H1 (cell line): Measurements from ENCODE around the gene UPF2. TPM values are rescaled to one million over a fixed set of nuclear protein-coding genes. Genes with fewer than 3 reads are reported as not detected.
"Not testable (repeated sequence)": the region's sequence is repeated elsewhere in the genome, so short reads cannot be mapped to it uniquely, and the experiment has no call there.

ENCODE experiments used
- CTCF ChIA-PET: fragments of 300-600 bp; sonication (Branson Sonifier 250); formaldehyde crosslinking; loops from one replicate; lab custom pipeline; 2021; ENCODE audit not compliant: partially characterized antibody; lab: Charles Lee
- POLR2A ChIA-PET: fragments of 300-600 bp; sonication (Branson Sonifier 250); formaldehyde crosslinking; loops from one replicate; lab custom pipeline; 2021; ENCODE audit warnings: inconsistent platforms; ENCODE audit not compliant: partially characterized antibody; lab: Charles Lee
- DNase-seq, 2 experiments: peaks; one replicate each; pipeline versions ENCODE4 v3.0.0 to v3.0.0-alpha.2; 2010 to 2022; ENCODE audit warnings: low spot score in 2 of 2, low read depth in 1 of 2, mixed read lengths in 1 of 2
- FAIRE-seq: peaks from 2 replicates; lab custom pipeline; 2011; peaks lifted over from hg19 to GRCh38; lab: Jason Lieb, UNC
- H2AFZ ChIP-seq: 2 replicates; pipeline ENCODE4 v1.8.1; 2012; ENCODE audit warnings: low read length, inconsistent platforms
- H2AK5ac ChIP-seq: 2 replicates; pipeline ENCODE4 v1.6.1; 2013; ENCODE audit warnings: low read depth, low read length
- H2BK120ac ChIP-seq: replicated peaks from 2 replicates; pipeline ENCODE3; 2013; ENCODE audit warnings: low read depth, low read length, inconsistent platforms
- H2BK12ac ChIP-seq: 2 replicates; pipeline ENCODE4 v1.6.1; 2013; ENCODE audit warnings: low read depth, low read length
- H2BK15ac ChIP-seq: 2 replicates; pipeline ENCODE4 v1.6.1; 2013; ENCODE audit warnings: low read length
- H2BK20ac ChIP-seq: 2 replicates; pipeline ENCODE4 v1.6.1; 2013; ENCODE audit warnings: low read length
- H2BK5ac ChIP-seq: 2 replicates; pipeline ENCODE4 v1.6.1; 2013; ENCODE audit warnings: low read depth, low read length
- H3K14ac ChIP-seq: 2 replicates; pipeline ENCODE4 v1.6.1; 2013; ENCODE audit warnings: inconsistent platforms; ENCODE audit not compliant: insufficient read length
- H3K18ac ChIP-seq: 2 replicates; pipeline ENCODE4 v1.6.1; 2013; ENCODE audit warnings: low read length; ENCODE audit errors: extremely low read depth
- H3K23ac ChIP-seq: 2 replicates; pipeline ENCODE4 v1.6.1; 2013; ENCODE audit warnings: inconsistent platforms; ENCODE audit not compliant: insufficient read length
- H3K23me2 ChIP-seq: 2 replicates; pipeline ENCODE4 v1.6.1; 2013; ENCODE audit warnings: low read depth, low read length
- H3K27ac ChIP-seq: 2 replicates; pipeline ENCODE4 v1.6.1; 2011; ENCODE audit warnings: low read depth, low read length, inconsistent platforms
- H3K27me3 ChIP-seq, 4 experiments: replicated peaks in 1 of 4; 1 replicate in 1 of 4; 2 replicates in 3 of 4; pipeline versions ENCODE4 v1.6.1 to v1.8.1; 2011 to 2013; ENCODE audit warnings: low read length in 3 of 4, mild to moderate bottlenecking in 3 of 4, inconsistent platforms in 2 of 4, mixed read lengths in 2 of 4, moderate library complexity in 1 of 4; ENCODE audit not compliant: control insufficient read depth in 3 of 4, insufficient read depth in 3 of 4; ENCODE audit errors: extremely low read depth in 1 of 4
- H3K36me3 ChIP-seq, 4 experiments: 2 replicates each; pipeline versions ENCODE4 v1.6.1 to v1.8.1; 2011 to 2013; ENCODE audit warnings: mild to moderate bottlenecking in 4 of 4, low read length in 3 of 4, moderate library complexity in 2 of 4, control low read depth in 1 of 4, inconsistent platforms in 1 of 4; ENCODE audit not compliant: insufficient read depth in 4 of 4, control insufficient read depth in 2 of 4
- H3K4ac ChIP-seq: replicated peaks from 2 replicates; pipeline ENCODE3; 2013; ENCODE audit warnings: low read length, low read depth, mixed read lengths, inconsistent platforms; ENCODE audit not compliant: insufficient read length
- H3K4me1 ChIP-seq, 4 experiments: replicated peaks in 1 of 4; 1 replicate in 1 of 4; 2 replicates in 3 of 4; pipeline versions ENCODE4 v1.6.1 to v1.8.1; 2011 to 2013; ENCODE audit warnings: low read length in 3 of 4, inconsistent platforms in 2 of 4, mixed read lengths in 1 of 4; ENCODE audit not compliant: insufficient read depth in 4 of 4, control insufficient read depth in 3 of 4
- H3K4me2 ChIP-seq, 2 experiments: 2 replicates each; pipeline versions ENCODE4 v1.6.1 to v1.8.1; 2011 to 2013; ENCODE audit warnings: low read depth in 2 of 2, low read length in 2 of 2, control low read depth in 1 of 2, inconsistent platforms in 1 of 2, mild to moderate bottlenecking in 1 of 2; ENCODE audit not compliant: insufficient read depth in 1 of 2
- H3K4me3 ChIP-seq, 4 experiments: fragments of 200-600, 300-600 bp in 1 of 4; sonication (generic), shearing (Covaris generic), sonication (Bioruptor Twin) in 1 of 4; 2 replicates each; pipeline versions ENCODE4 v1.5.1 to v1.8.1; 2011 to 2016; ENCODE audit warnings: low read length in 4 of 4, low read depth in 3 of 4, control low read depth in 2 of 4, inconsistent platforms in 2 of 4, mild to moderate bottlenecking in 2 of 4, mixed read lengths in 1 of 4, moderate library complexity in 1 of 4; ENCODE audit not compliant: insufficient read depth in 2 of 4; ENCODE audit errors: extremely low read depth in 1 of 4
- H3K56ac ChIP-seq: replicated peaks from 2 replicates; pipeline ENCODE3; 2013; ENCODE audit warnings: low read depth, mild to moderate bottlenecking, mixed read lengths, low read length, inconsistent platforms; ENCODE audit not compliant: insufficient read length
- H3K79me1 ChIP-seq: 2 replicates; pipeline ENCODE4 v1.6.1; 2013; ENCODE audit warnings: low read depth, low read length, control low read depth
- H3K79me2 ChIP-seq, 2 experiments: 2 replicates each; pipeline versions ENCODE4 v1.6.1 to v1.8.1; 2012 to 2013; ENCODE audit warnings: low read length in 2 of 2, mild to moderate bottlenecking in 2 of 2, inconsistent platforms in 1 of 2; ENCODE audit not compliant: insufficient read depth in 2 of 2, control insufficient read depth in 1 of 2
- H3K9ac ChIP-seq, 4 experiments: replicated peaks in 1 of 4; 1 replicate in 1 of 4; 2 replicates in 3 of 4; pipeline versions ENCODE4 v1.6.1 to v1.8.1; 2011 to 2013; ENCODE audit warnings: low read depth in 3 of 4, low read length in 3 of 4, control low read depth in 2 of 4, mild to moderate bottlenecking in 2 of 4, moderate library complexity in 2 of 4, inconsistent platforms in 1 of 4; ENCODE audit errors: extremely low read depth in 1 of 4
- H3K9me3 ChIP-seq, 2 experiments: 2 replicates each; pipeline versions ENCODE4 v1.6.1 to v1.8.1; 2012 to 2013; ENCODE audit warnings: mild to moderate bottlenecking in 2 of 2, moderate library complexity in 2 of 2, control low read depth in 1 of 2, inconsistent platforms in 1 of 2, low read depth in 1 of 2, low read length in 1 of 2, mixed read lengths in 1 of 2; ENCODE audit not compliant: insufficient read depth in 2 of 2
- H4K20me1 ChIP-seq, 2 experiments: replicated peaks in 1 of 2; 2 replicates each; pipeline versions ENCODE3 to v1.8.1; 2011 to 2013; ENCODE audit warnings: inconsistent platforms in 2 of 2, low read length in 2 of 2, mild to moderate bottlenecking in 1 of 2; ENCODE audit not compliant: insufficient read depth in 2 of 2, control insufficient read depth in 1 of 2
- H4K5ac ChIP-seq: 2 replicates; pipeline ENCODE4 v1.6.1; 2013; ENCODE audit warnings: low read length, low read depth, mixed read lengths, inconsistent platforms; ENCODE audit not compliant: insufficient read length
- H4K8ac ChIP-seq: 2 replicates; pipeline ENCODE4 v1.8.0; 2013; ENCODE audit warnings: mild to moderate bottlenecking, moderate library complexity, low read length, inconsistent platforms; ENCODE audit not compliant: insufficient read depth; ENCODE audit errors: extremely low read depth
- H4K91ac ChIP-seq: replicated peaks from 2 replicates; pipeline ENCODE3; 2013; ENCODE audit warnings: low read length, mixed read lengths, inconsistent platforms; ENCODE audit not compliant: insufficient read length
- CEBPB ChIP-seq: IDR thresholded peaks from 2 replicates; pipeline ENCODE4 v1.6.1; 2012; ENCODE audit warnings: low read depth, low read length
- GTF2F1 ChIP-seq: IDR thresholded peaks from 2 replicates; pipeline ENCODE4 v1.6.1; 2012; ENCODE audit warnings: low read depth, low read length, improper control_type of control experiment, borderline replicate concordance
- KDM1A ChIP-seq: fragments of 200-600, 300-600 bp; sonication (generic); IDR thresholded peaks from 2 replicates; pipeline ENCODE4 v1.7.1; 2016; ENCODE audit warnings: mild to moderate bottlenecking, low read length, borderline replicate concordance
- MAFK ChIP-seq: IDR thresholded peaks from 2 replicates; pipeline ENCODE4 v1.6.1; 2012; ENCODE audit warnings: low read depth, mild to moderate bottlenecking, improper control_type of control experiment, low read length
- WGBS, 2 experiments: shearing (Covaris generic) in 1 of 2; methylation state at CpG; one replicate each; pipeline versions ENCODE4 v1.1.6 to v1.1.7; 2013 to 2015; ENCODE audit warnings: low lambda C conversion rate in 2 of 2, mixed read lengths in 2 of 2, inconsistent platforms in 1 of 2, low coverage in 1 of 2, missing lambda C conversion rate in 1 of 2; ENCODE audit not compliant: insufficient replicate concordance in 2 of 2, insufficient coverage in 1 of 2, insufficient read length in 1 of 2; ENCODE audit errors: extremely low coverage in 1 of 2, missing lambda C conversion rate in 1 of 2; 5-methylcytosine and 5-hydroxymethylcytosine counted together
- polyA plus RNA-seq, 7 experiments: library from polyadenylated mRNA; depleted of rRNA in 3 of 7; stranded (reverse) in 5 of 7; unstranded in 2 of 7; fragments of >200 nt in 5 of 7; fragments of 200-250 nt in 2 of 7; gene quantifications; 1 replicate in 5 of 7; 2 replicates in 1 of 7; 4 replicates in 1 of 7; pipeline versions ENCODE4 v1.2.1 to v1.2.3, GENCODE V29; 2011 to 2013; ENCODE audit warnings: missing spikeins in 2 of 7, mixed read lengths in 2 of 7
- total RNA-seq: library from RNA; stranded (reverse); fragmentation: NEBNext Ultra II Directional; extraction: Animal tissue kit (Norgen Biotek cat#: 25700); gene quantifications from 2 replicates; pipeline ENCODE4 v1.2.1, GENCODE V29; 2021

The UPF2 gene
- total and polyA plus RNA-seq, 2 of the 8 experiments (the other 6 are each of a cell fraction or from before 2014, with no cell fraction given): 6.2 to 32.8 TPM

DNA sequence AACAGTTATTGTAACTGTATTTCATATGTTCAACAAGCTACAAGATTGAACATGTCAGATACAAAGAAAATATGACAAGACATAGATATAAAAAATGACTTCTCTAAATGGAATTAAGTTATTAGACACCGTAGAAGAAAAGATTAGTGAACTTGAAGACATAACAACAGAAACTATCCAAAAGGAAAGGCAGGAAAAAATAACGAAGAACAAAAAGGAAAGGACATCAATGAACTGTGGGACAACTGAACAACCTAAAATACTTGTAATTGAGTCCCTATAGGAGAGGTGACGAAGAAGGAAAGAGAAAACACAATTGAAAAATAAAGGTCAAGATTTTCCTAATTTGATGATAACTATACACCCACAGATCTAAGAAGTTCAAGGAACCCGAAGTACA, 32.3 kb downstream of the UPF2 start:
- FAIRE-seq: no peak
- WGBS, 2 experiments: 90% methylated on average over 4 of the region's 4 CpGs; no CpG with 5 or more reads in 1 of the 2 experiments

GRCh38 chr10:12008842-12009241, 33.8 kb downstream of the UPF2 start:
- H3K4me2 ChIP-seq, H4K20me1 ChIP-seq, H3K27ac ChIP-seq, H2BK12ac ChIP-seq, H3K14ac ChIP-seq, H2BK15ac ChIP-seq, DNase-seq, H2BK120ac ChIP-seq, H2AFZ ChIP-seq, POLR2A ChIA-PET, H3K56ac ChIP-seq, H4K8ac ChIP-seq, H3K27me3 ChIP-seq, H2BK5ac ChIP-seq, H3K79me1 ChIP-seq, H3K9ac ChIP-seq, H3K18ac ChIP-seq, H3K23ac ChIP-seq, H3K4me3 ChIP-seq, H3K4me1 ChIP-seq, H3K79me2 ChIP-seq, H3K4ac ChIP-seq, H2AK5ac ChIP-seq, H4K5ac ChIP-seq, H3K9me3 ChIP-seq, H3K23me2 ChIP-seq, H4K91ac ChIP-seq, H2BK20ac ChIP-seq, FAIRE-seq: not testable (repeated sequence)
- peaks cover 0 to 47% (median 22%) of the 10 kb centered on the region in 4 experiments; a peak in 6 of 8 replicates for H3K36me3 ChIP-seq
- CTCF ChIA-PET: interaction anchor here (1.0 to 1.4 kb wide), 2 partner anchors 22 to 226 kb away, joined by 3 to 5 read pairs; no protein-coding TSS in a partner anchor

More for the DNA sequence above, 32.3 kb downstream of the UPF2 start:
- ChIA-PET POLR2A (no interaction called here), CTCF (no interaction called here)
- Histone ChIP-seq H4K91ac (no peak overlapping the region), H3K14ac (no peak overlapping the region), H3K9me3 (no peaks in the 10 kb centered on the region), H2AK5ac (no peak overlapping the region), H2BK20ac (no peak overlapping the region), H4K20me1 (peaks cover 0 to 1% of the 10 kb centered on the region in 2 experiments), H3K4me3 (no peak overlapping the region), H2AFZ (no peak overlapping the region), H3K27me3 (no peaks in the 10 kb centered on the region), H2BK5ac (no peak overlapping the region), H4K8ac (no peak overlapping the region), H3K23ac (no peak overlapping the region), H3K4me2 (no peak overlapping the region), H2BK12ac (no peak overlapping the region), H3K18ac (no peak overlapping the region), H3K27ac (no peak overlapping the region), H2BK120ac (no peak overlapping the region), H3K56ac (no peak overlapping the region), H3K36me3 (peaks cover 0 to 39% (median 18%) of the 10 kb centered on the region in 4 experiments; a peak in 4 of 8 replicates), H3K79me2 (peaks cover 0 to 20% of the 10 kb centered on the region in 2 experiments; a peak in 2 of 4 replicates), H4K5ac (no peak overlapping the region), H3K9ac (no peak overlapping the region), H3K4me1 (0 out of 7 replicates have a peak, but pooled peaks cover 0 to 2% (median 0%) of the 10 kb centered on the region in 4 experiments), H3K4ac (no peak overlapping the region), H3K23me2 (no peaks in the 10 kb centered on the region), H2BK15ac (no peak overlapping the region), H3K79me1 (no peaks in the 10 kb centered on the region)
- DNase-seq: no peak
- TF ChIP-seq CEBPB: no peak
- no peak for TF ChIP-seq GTF2F1
- 0 out of 2 replicates have a peak, but pooled peaks have one; percentile 28 for TF ChIP-seq KDM1A
- TF ChIP-seq MAFK: no peak
